ENCODE measurements around the gene NPBWR2.

The NPBWR2 gene

GRCh38 chr20:64116541-64117431 lies 9.4 kb upstream of the NPBWR2 start:
- no peak for DNase-seq

- DNase-seq: no peak
Measured at GRCh38 chr20:64116016-64116415, 8.7 kb upstream of the NPBWR2 start.

GRCh38 chr20:64115171-64115911 lies 8.0 kb upstream of the NPBWR2 start:
- DNase-seq: no peak

GRCh38 chr20:64114356-64114971 lies 7.1 kb upstream of the NPBWR2 start:
- no peak for DNase-seq

GRCh38 chr20:64113796-64114355 lies 6.5 kb upstream of the NPBWR2 start:
- no peak for DNase-seq

GRCh38 chr20:64113444-64113775 lies 6.0 kb upstream of the NPBWR2 start:
- no peak for DNase-seq

GRCh38 chr20:64112691-64113443 lies 5.5 kb upstream of the NPBWR2 start:
- DNase-seq: no peak

GRCh38 chr20:64111841-64112641 lies 4.7 kb upstream of the NPBWR2 start:
- no peak for DNase-seq

- no peak for DNase-seq
Measured at GRCh38 chr20:64110411-64111068, 3.2 kb upstream of the NPBWR2 start.

GRCh38 chr20:64109831-64110391 lies 2.5 kb upstream of the NPBWR2 start:
- DNase-seq: no peak

GRCh38 chr20:64108731-64109681 lies 1.6 kb upstream of the NPBWR2 start:
- no peak for DNase-seq

GRCh38 chr20:64107736-64108457 lies 532 bp upstream of the NPBWR2 start:
- DNase-seq: no peak

GRCh38 chr20:64106435-64106961 lies 867 bp downstream of the NPBWR2 start:
- DNase-seq: no peak

GRCh38 chr20:64105846-64106434 lies 1.4 kb downstream of the NPBWR2 start:
- DNase-seq: no peak

- no peak for DNase-seq
Measured at GRCh38 chr20:64104667-64105451, 2.5 kb downstream of the NPBWR2 start.

- DNase-seq: no peak
Measured at GRCh38 chr20:64103871-64104666, 3.3 kb downstream of the NPBWR2 start.

Data from activated CD4-positive, alpha-beta T cell treated with anti-CD3 and anti-CD28 coated beads, Interleukin-2, amount 50 U/mL, for 4 hours (primary cell).